ENCODE measurements around the gene PLPP3. TPM values are rescaled to one million over a fixed set of nuclear protein-coding genes. Genes with fewer than 3 reads are reported as not detected.

The PLPP3 gene
- total and polyA plus RNA-seq, 2 of the 8 experiments (the other 6 are each of a cell fraction or from before 2014, with no cell fraction given) = 33.2 to 42.0 TPM

DNA sequence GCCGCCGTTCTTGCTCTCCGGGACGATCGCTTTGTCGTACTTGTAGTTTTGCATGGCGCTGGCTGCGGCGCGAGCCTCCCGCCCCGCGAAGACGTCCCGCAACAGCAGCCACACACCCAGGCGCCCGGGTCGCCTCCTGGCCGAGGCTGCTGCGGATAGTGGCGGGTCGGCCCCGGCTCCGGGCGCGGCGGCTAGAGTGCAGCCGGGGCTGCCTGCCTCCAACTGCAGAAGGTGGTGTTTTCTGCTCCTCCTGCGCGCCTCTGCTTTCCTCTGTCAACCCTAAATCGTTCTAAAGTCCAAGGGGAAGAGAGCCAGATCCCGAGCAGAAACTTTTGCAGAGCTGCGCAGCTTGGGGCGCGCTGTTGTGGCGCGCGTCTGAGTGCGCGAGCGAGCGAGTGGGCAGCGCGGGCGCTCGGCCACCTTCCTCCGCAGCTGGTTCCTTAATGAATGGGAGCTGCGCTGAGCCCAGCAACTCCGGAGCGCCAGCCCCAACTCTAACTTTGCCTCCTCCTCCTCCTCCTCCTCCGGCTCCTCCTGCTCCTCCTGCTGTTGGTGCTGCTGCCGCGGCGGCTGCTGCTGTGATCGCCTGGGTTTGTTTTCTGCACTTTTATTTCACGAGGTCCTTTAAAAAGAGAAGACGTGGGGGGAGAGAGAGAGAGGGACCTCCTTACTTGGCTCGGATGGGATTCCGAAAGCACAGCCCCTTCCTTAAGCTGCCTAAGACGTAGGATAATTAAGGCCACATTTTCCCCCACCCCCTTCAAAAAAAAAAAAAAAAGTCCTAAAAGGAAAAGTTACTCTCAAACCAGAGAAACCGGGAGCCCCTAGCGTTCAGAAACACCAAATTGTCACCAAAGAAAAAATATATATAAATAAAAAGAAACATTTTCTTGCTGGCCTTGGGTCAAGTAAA is at the start of gene PLPP3 (continued):
- no peak for TF ChIP-seq YY1 (IDR thresholded peaks at IDR 0.05; ENCODE audit: low read depth, low read length)
- TF ChIP-seq, protein P1, sequence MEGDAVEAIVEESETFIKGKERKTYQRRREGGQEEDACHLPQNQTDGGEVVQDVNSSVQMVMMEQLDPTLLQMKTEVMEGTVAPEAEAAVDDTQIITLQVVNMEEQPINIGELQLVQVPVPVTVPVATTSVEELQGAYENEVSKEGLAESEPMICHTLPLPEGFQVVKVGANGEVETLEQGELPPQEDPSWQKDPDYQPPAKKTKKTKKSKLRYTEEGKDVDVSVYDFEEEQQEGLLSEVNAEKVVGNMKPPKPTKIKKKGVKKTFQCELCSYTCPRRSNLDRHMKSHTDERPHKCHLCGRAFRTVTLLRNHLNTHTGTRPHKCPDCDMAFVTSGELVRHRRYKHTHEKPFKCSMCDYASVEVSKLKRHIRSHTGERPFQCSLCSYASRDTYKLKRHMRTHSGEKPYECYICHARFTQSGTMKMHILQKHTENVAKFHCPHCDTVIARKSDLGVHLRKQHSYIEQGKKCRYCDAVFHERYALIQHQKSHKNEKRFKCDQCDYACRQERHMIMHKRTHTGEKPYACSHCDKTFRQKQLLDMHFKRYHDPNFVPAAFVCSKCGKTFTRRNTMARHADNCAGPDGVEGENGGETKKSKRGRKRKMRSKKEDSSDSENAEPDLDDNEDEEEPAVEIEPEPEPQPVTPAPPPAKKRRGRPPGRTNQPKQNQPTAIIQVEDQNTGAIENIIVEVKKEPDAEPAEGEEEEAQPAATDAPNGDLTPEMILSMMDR (IDR thresholded peaks at IDR 0.05; ENCODE audit: control extremely low read depth in 1 of 3, insufficient read depth in 1 of 3, low read depth in 1 of 3, low read length in 3 of 3) = peak; percentile 22 to 31 (median 23)
- TF ChIP-seq POLR2AphosphoS5 (IDR thresholded peaks at IDR 0.05; ENCODE audit: low read depth, low read length) = peak; percentile 89
- peak; percentile 66 for TF ChIP-seq KDM4A (IDR thresholded peaks at IDR 0.05; ENCODE audit: low read depth, low read length, severe bottlenecking)
- TF ChIP-seq, protein P2, sequence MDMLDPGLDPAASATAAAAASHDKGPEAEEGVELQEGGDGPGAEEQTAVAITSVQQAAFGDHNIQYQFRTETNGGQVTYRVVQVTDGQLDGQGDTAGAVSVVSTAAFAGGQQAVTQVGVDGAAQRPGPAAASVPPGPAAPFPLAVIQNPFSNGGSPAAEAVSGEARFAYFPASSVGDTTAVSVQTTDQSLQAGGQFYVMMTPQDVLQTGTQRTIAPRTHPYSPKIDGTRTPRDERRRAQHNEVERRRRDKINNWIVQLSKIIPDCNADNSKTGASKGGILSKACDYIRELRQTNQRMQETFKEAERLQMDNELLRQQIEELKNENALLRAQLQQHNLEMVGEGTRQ (IDR thresholded peaks at IDR 0.05; ENCODE audit: low read length) = no peak
- TF ChIP-seq CHD2 (IDR thresholded peaks at IDR 0.05; ENCODE audit: low read length) = no peak
- TF ChIP-seq MAFK (IDR thresholded peaks at IDR 0.05; ENCODE audit: low read depth, low read length) = no peak
- peak; percentile 53 for TF ChIP-seq CREB1 (IDR thresholded peaks at IDR 0.05)
- no peak for TF ChIP-seq BCL11A (IDR thresholded peaks at IDR 0.05; ENCODE audit: low read depth in 2 of 2, low read length in 2 of 2)
- TF ChIP-seq SUZ12 (IDR thresholded peaks at IDR 0.05; ENCODE audit: low read length) = no peak
- TF ChIP-seq JUND (IDR thresholded peaks at IDR 0.05; ENCODE audit: low read length) = no peak
- peak; percentile 98 for TF ChIP-seq TAF7 (optimal IDR thresholded peaks at IDR 0.05; ENCODE audit: borderline replicate concordance, low read depth, low read length)
- peak in 1 of 2 experiments; percentile 71; a peak in 2 of 4 replicates for TF ChIP-seq SIN3A (conservative IDR thresholded peaks at IDR 0.05 in 1 of 2, IDR thresholded peaks at IDR 0.05 in 1 of 2; ENCODE audit: low read depth in 1 of 2, low read length in 2 of 2)
- no peak for TF ChIP-seq RNF2 (IDR thresholded peaks at IDR 0.05; ENCODE audit: borderline replicate concordance, low read depth, low read length, missing control alignments, poor library complexity, severe bottlenecking)
- TF ChIP-seq EGR1 (IDR thresholded peaks at IDR 0.05; ENCODE audit: borderline replicate concordance, low read depth, low read length) = no peak
- peak; percentile 41; the same call in 1 of the 2 replicates for TF ChIP-seq SP1 (IDR thresholded peaks at IDR 0.05; ENCODE audit: low read depth, low read length)
- TF ChIP-seq EZH2 (IDR thresholded peaks at IDR 0.05; ENCODE audit: low read depth, low read length, severe bottlenecking) = no peak
- peak; percentile 72 for TF ChIP-seq ASH2L (IDR thresholded peaks at IDR 0.05; ENCODE audit: low read length)
- TF ChIP-seq, protein P3, sequence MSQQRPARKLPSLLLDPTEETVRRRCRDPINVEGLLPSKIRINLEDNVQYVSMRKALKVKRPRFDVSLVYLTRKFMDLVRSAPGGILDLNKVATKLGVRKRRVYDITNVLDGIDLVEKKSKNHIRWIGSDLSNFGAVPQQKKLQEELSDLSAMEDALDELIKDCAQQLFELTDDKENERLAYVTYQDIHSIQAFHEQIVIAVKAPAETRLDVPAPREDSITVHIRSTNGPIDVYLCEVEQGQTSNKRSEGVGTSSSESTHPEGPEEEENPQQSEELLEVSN (IDR thresholded peaks at IDR 0.05) = no peak

Measured in H1 (cell line).